SK-MEL-5 (cell line): ENCODE results near the gene ZFR. TPM values are rescaled to one million over a fixed set of nuclear protein-coding genes. Genes with fewer than 3 reads are reported as not detected.
"Not testable (repeated sequence)": the region's sequence is repeated elsewhere in the genome, so short reads cannot be mapped to it uniquely, and the experiment has no call there.

Experiments
- DNase-seq: peaks from one replicate; pipeline ENCODE4 v3.0.0-alpha.2; 2016; ENCODE audit warnings: low read depth, low spot score
- in situ Hi-C: cut with HindIII; loops from 2 replicates; pipeline ENCODE4 v1.10.0; 2016; ENCODE audit warnings: low sequenced_read_pairs, high pct_unique_total_duplicates, low pct_unique_long_range_greater_than_20kb
- total RNA-seq: library from RNA; depleted of rRNA; stranded (reverse); fragments of >200 nt; shearing (Covaris generic); gene quantifications from 2 replicates; pipeline ENCODE4 v1.2.3, GENCODE V29; 2014

The ZFR gene
- total RNA-seq, 1 experiment from 2014 or later, result 105 TPM

DNA sequence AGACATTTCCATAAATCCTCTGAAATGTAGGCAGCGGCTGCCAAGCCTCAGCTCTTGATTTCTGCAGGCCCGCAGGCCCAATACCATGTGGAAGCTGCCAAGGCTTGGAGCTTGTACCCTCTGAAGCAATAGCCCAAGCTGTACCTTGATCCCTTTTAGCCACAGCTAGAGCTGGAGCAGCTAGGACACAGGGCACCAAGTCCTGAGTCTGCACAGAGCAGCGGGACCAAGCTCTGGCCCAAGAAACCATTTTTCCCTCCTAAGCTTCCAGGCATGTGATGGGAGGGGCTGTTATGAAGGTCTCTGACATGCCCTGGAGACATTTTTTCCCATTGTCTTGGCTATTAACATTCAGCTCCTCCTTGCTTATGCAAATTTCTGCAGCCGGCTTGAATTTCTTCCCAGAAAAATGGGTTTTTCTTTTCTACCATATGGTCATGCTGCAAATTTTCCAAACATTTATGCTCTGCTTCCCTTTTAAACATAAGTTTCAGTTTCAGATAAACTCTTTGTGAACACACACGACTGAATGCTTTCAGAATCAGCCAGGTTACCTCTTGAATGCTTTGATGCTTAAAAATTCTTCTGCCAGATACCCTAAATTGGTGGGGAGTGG is 14.4 kb upstream of the ZFR start:
- no peak for DNase-seq
- in situ Hi-C loops, result no loop called here

DNA sequence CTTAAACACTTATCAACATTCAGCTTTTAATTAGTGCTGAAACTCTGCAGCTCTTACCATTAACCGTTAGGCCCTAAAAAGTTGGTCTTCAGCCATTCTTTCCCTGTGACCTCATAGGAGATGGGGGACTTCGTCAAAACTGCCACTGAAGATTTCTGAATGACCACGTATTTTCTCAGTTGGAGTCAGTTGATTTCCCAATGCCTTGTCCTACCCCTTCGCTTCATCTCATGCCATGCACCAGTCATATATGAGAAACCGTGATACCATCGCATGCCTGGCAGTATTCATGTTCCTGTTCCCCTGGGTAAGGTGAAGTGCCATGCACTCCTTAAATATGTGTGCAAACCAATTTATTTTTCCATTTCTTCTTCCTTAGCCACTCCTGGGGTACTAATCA is 10.8 kb upstream of the ZFR start:
- no peak for DNase-seq
- in situ Hi-C loops, result no loop called here

DNA sequence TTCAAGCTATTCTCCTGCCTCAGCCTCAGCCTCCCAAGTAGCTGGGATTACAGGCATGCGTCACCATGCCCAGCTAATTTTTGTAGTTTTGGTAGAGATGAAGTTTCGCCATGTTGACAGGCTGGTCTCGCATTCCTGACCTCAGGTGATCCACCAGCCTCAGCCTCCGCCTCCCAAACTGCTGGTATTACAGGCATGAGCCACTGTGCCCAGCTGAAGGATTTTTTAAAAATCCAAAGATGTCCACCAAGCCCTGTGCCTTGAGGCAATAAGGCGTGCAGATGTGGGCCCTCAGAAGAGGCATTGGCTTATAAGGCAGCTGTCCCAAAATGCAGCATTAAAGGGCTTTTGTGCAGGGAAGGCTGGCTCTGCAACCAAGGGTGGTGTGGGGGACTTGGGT is 10.3 kb upstream of the ZFR start:
- in situ Hi-C loops, result no loop called here
- DNase-seq, result no peak

DNA sequence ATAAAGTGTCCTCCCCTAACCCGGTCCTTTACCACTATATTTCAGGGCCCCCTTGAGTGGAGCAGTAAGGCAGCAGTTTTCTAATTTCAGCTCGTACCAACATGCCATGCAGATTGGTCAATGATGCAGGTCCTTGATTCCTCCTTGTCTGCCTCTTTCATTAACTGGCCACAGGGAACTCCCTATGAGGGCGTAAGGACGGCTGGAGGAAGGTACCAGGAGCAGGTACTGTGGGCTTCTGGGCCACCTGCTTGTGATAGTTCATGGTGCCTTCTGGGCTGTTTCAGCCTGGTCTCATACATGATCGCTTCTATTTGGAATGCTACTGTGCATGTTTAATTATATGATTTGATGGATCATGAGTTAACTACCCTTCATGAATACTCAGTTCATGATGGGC is 9.4 kb upstream of the ZFR start:
- DNase-seq, result no peak
- in situ Hi-C loops, result no loop called here

DNA sequence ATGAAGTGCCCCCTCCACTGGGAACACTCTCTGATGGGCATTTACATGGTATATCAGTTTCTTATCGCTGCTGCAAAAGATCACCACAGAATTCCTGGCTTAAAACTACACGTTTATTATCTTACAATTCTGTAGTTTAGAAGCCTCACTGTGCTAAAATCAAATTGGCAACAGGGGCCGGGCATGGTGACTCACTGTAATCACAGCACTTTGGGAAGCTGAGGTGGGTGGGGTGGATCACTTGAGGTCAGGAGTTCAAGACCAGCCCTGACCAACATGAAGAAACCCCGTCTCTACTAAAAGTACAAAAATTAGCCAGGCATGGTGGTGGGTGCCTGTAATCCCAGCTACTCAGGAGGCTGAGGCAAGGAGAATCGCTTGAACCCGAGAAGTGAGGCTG is 7.8 kb upstream of the ZFR start:
- DNase-seq, in situ Hi-C loops: not testable (repeated sequence)

DNA sequence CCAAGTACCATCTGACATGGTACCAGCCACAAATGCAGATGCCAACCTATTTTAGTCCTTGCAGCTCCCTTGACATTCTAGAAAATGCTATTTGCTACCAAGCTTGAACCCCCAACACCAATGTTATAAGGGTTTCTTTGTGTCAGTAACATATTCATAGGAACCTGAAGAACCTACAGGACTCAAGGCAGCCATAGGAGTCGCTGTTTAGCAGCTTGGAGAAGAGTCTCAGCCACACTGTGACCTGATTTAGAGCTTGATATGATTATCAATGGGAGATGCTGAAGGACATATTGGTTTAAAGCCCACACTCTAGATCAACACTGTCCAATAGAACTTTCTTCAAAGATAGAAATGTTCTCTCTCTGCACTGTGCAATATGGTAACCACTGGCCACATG is 6.4 kb upstream of the ZFR start:
- peak; percentile 69 for DNase-seq
- in situ Hi-C loops, result no loop called here

DNA sequence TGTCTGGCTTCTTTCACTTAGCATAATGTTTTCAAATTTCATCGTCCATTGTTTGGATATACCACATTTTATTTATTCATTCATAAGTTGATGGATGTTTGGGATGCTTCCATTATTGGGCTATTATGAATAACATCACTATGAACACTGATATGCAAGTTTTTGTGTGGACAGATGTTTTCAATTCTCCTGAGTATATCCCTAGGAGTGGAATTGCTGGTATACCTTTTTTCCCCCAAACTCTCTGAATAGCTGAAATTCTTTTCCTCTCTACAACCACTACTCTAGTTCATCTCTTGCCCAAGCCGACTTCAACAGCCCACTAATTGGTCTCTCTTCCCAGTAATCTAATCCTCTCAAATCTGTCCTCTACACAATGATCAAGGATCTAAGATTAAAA is 4.7 kb upstream of the ZFR start:
- in situ Hi-C loops, result no loop called here
- DNase-seq, result no peak

DNA sequence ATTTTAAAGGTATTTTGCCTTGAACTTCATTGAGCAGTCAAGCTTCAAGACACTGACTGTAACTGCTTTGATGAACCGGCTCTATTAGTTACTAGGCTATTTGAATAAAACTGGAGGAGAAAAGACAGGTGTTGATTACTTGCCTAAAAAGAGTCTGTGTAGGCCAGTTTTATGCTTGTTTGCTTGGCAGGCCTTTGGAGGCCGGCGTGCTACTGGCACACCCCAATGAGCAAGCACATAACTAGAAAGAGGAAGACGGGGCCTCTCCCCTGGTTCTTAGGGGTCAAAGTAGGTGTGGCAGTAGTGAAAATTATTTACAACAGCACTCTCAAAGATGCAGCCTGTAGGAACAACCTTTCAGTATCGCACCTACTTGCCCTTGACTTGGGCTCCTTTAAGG is 2.1 kb upstream of the ZFR start:
- DNase-seq, result no peak

DNA sequence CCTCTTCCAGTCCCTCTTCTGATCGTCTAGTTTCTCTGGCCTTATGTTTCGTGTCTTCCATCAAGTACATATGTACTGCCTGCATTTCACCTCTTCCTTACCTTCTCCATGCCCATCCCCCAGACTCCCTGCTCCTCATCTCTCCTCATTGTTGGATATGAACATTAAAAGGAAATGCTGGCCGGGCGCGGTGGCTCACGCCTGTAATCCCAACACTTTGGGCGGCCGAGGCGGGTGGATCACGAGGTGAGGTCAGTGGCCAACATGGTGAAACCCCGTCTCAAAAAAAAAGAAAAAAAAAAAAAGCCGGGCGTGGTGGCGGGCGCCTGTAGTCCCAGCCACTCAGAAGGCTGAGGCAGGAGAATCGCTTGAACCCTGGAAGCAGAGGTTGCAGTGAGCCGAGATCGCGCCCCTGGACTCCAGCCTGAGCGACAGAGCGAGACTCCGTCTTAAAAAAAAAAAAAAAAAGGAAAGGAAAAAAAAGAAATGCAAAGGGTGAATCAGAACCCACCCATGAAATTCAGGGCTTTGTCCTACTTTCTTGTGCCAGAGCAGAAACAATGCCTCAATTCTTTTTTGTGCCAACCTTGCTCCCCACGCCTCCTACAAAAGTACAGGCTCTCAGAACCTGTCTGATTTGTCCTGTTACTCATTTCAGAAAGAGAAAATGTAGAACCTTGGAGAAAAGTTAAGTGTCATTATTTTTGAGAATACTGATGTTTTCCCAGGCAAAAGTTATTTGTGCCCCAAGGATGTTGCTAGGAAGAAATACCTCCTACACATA is 1.5 kb upstream of the ZFR start:
- no peak for DNase-seq
- in situ Hi-C loops, result no loop called here

More for the DNA sequence above, 2.1 kb upstream of the ZFR start:
- in situ Hi-C loops, result no loop called here

DNA sequence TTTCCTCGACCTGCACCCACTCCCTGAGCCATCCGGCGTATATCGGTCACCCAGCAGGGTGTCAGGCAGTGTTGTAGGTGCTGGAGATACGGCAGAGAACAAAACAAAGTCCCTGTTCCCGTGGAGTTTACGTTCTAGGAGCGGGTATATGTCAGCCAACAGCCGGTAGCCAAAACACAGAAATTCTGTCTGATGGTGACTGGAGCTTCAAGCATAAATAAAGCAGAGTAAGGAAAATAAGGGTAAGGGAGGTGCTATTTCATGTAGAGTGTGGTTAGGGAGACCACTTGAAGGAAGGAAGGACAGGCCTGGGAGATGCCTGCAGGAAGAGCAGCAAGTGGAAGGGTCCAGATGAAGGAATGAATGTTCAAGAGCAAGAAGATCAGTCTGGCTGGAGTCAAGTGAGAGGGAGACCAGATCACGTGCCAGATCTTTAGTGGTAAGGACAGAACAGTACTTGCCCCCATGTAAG is 783 bp upstream of the ZFR start:
- in situ Hi-C loops, result no loop called here
- no peak for DNase-seq

DNA sequence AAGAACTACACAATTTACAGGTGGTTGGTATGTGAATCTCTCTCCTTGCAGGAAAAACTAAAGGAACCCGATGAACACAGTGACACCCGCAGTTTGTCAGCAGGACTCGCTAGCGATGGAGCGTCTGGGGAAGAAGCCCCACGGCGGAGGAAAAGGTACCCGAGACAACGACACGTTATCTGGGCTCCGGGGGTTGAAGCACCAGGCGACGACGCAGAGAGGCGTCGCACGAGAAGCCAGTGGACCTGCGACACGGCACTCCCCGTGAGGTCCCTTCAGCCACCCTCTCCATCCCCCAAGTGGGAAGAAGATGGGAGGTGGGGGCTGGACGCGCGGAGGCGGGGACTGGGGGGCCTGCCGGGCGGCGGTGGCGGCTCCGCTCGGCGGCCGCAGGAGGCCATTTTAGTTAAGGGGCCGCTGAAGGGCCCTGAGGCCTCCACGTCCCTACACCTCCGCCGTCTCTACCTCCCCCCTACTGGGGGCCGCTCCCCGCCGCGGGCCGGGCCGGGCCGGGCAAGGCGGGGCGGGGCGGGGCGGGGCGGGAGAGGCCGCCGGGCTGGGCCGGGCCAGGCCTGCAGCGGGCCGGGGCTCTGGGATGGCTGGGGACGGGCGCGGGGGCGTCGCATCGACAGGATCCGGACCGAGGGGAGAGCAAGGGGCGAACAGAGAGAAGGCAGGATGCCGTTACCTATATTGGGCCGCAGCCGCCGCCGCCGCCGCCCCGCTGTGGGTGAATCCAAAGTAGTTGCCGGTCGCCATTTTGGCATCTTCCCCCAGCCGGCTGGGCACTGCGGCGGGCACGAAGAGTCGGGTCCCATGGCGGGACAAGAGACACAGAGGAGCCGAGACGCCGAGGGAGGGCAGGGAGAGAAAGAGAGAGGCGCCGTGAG is 754 bp downstream of the ZFR start:
- peak; percentile 44 for DNase-seq
- in situ Hi-C loops, result no loop called here

DNA sequence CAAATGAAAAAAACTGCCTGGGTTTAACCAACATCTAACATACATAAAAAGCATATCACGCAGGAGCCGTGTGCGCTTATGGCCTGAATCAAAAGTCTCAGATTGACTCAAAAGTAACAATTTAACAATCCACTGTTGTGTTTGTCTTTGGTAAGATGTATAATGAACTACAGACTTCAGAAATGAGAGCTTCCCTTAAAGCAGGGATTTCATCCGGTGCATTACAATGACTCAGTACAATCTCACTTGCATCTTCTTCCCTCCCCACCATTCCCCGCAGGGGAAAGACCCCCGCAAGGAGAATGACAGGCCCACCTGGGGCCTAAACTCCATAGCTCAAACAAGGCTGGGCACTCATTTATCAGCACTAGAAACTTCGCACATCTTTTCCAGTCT is 1.4 kb downstream of the ZFR start:
- peak; percentile 16 for DNase-seq
- in situ Hi-C loops, result no loop called here

DNA sequence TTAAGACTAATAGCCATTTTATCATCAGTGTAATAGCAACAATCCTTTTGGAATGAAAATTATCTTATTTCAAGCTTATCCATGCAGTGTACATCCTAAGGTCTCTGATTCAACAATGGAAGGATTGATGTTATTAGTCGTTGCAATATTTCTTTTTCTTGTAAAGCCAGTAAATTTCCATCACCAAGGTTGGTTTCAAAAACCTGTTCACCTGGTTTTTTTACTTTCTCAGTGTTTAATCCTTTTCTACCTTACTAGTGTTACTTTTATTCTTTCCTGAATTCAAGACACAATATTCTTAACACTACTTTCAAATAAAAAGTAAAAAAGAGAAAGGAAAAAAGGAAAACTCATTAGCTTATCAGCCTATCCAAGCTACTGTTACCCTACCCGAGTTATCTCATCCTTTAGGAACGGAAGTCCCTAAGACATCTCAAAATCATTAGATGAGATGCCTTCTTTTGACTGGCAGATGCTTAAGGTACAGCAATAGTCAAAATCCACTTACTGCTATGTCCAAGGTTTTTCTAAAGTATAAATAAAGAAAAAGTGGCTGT is 5.4 kb downstream of the ZFR start:
- in situ Hi-C loops, result no loop called here
- no peak for DNase-seq

DNA sequence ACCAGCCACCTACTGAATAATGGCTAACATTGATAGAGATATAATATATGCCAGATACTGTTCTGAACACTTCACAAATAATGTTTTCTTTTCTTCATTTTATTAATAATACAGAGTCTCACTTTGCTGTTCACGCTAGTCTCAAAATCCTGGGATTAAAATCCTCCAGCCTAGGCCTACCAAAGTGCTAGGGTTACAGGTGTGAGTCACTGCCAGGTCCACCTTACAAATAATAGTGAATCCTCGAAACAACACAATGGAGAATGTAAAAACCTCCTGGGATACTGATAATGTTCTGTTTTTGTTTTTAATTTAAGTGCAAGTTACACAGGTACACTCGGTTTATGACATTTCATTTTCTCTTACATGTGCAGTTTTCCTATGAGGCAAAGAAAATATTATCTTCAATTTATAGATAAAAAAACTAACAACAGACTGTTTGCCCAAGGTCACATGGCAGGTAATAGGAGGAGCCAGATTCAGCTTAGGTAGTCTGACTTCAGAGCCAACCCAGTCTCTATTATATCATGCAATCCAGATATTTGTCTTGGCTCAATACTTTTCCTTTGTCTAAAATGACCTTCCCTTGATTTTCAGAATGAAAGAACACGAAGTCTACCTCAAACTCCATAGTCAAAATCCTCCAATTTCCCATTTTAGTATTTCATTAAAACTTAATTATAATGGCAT is 7.8 kb downstream of the ZFR start:
- in situ Hi-C loops, result no loop called here
- DNase-seq, result no peak

DNA sequence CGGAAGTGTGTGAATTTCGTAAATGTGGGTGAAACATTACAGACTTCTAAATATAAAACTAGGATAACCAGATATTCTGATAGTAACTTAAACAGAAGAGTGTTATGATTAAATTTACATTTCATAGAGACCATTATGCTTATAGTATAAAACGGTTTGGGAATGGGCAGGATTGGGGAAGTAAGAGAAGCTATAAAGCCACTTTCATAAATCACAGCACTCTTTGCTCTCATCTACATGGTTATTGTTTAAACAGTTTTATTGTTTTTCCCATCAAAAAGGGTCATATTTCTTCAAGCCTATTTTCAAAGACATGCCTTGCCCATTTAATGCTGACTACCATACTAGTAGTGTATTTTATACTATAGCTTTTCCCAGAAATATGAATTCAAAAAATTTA is 9.2 kb downstream of the ZFR start:
- in situ Hi-C loops, result no loop called here

DNA sequence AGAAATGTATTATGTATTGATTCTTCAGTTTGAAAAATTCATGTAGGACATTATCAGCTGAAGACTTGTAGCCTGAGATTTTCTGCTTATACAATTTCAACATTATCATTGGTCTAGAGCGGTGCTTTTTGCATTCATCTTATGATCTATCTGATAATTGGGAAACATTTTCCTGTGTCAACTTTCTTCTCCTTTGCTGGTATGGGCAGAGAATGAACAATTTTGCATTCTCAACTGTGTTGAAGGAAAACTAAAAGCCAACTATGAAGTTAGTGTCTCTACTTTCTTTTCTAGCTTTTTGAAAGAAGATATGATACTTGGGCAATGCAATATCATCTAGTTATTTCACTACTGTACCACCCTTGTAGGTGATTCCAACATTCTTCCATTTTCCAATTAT is 10.3 kb downstream of the ZFR start:
- in situ Hi-C loops, result no loop called here
- no peak for DNase-seq

More for the DNA sequence above, 9.2 kb downstream of the ZFR start:
- no peak for DNase-seq

DNA sequence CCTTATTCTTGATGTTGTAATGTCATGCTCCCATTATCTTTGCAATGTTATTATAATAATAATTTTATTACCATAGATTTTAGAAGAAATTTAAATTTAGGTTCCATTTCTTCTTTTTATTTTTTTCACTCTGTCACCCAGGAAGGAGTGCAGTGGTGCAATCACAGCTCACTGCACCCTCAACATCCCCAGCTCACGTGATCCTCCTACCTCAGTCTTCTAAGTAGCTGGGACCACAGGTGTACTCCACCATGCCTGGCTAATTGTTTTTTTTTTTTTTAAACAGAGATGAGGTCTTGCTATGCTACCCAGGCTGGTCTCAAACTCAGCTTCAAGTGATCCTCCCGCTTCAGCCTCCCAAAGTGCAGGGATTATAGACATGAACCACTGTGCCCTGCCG is 11.9 kb downstream of the ZFR start:
- in situ Hi-C loops, result no loop called here
- DNase-seq, result no peak

DNA sequence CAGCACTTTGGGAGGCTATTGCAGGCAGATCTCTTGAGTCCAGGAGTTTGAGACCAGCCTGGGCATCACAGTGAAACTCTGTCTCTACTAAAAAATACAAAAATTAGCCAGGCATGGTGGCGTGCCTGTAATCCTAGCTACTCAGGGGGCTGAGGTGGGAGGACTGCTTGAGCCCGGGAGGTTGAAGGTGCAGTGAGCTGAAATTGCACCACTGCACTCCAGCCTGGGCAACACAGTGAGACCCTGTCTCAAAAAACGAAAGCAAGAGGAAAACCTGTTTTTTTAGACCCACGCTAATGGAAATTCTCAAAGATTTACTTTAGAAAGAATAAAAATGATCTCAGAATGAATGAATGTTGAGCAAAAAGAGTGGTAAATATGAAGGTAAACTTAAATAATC is 13.7 kb downstream of the ZFR start:
- DNase-seq, in situ Hi-C loops: not testable (repeated sequence)
